GM12878 (cell line): ENCODE measurements around the gene GOLIM4. TPM values are rescaled to one million over a fixed set of nuclear protein-coding genes. Genes with fewer than 3 reads are reported as not detected.
A peak's percentile ranks its signal among the peaks of the same experiment; 100 is the strongest.

Experiments
- ATAC-seq: fragments of 200-7000 bp; cut with Tn5 transposase; 3 replicates; pipeline ENCODE4 v1.9.1; 2020; ENCODE audit warnings: mild to moderate bottlenecking, moderate library complexity
- BruUV-seq: library from RNA; stranded (reverse); fragments of 400-500 nt; replicated peaks from 2 replicates; lab custom pipeline; 2021; lab: Mats Ljungman, UMichigan
- CTCF ChIA-PET: fragments of 300-600 bp; sonication (Branson Sonifier 250); formaldehyde crosslinking; extraction: SDS; loops from one replicate; lab custom pipeline; 2021; ENCODE audit warnings: inconsistent platforms; lab: Yijun Ruan, JAX
- POLR2A ChIA-PET: fragments of 350-600 bp; formaldehyde crosslinking; extraction: SDS; loops from one replicate; lab custom pipeline; 2021; ENCODE audit warnings: inconsistent platforms; lab: Charles Lee
- RAD21 ChIA-PET: fragments of 300-600 bp; sonication (Branson Sonifier 250); formaldehyde crosslinking; loops from one replicate; lab custom pipeline; 2023; ENCODE audit warnings: antibody characterized with exemption; ENCODE audit not compliant: unreplicated experiment; lab: Charles Lee
- SMC1A ChIA-PET: fragments of 300-600 bp; sonication (Branson Sonifier 250); formaldehyde crosslinking; loops from one replicate; lab custom pipeline; 2023; ENCODE audit not compliant: unreplicated experiment, uncharacterized antibody; lab: Charles Lee
- DNase-seq: peaks from one replicate; pipeline ENCODE4 v3.0.0-alpha.2; 2011; ENCODE audit warnings: low read depth, low spot score
- FAIRE-seq: peaks from 3 replicates; lab custom pipeline; 2011; peaks lifted over from hg19 to GRCh38; lab: Jason Lieb, UNC
- H2AFZ ChIP-seq: 2 replicates; pipeline ENCODE4 v1.6.0; 2011; ENCODE audit warnings: low read depth, low read length, control low read depth; ENCODE audit not compliant: control insufficient read depth
- H3K27ac ChIP-seq: 2 replicates; pipeline ENCODE4 v1.5.1; 2011; ENCODE audit warnings: control low read depth; ENCODE audit not compliant: control insufficient read depth, insufficient read depth
- H3K27me3 ChIP-seq, 2 experiments: replicated peaks in 1 of 2; 2 replicates each; pipeline versions ENCODE4 v1.6.0 to v1.6.1; 2011; ENCODE audit warnings: low read length in 1 of 2; ENCODE audit not compliant: control insufficient read depth in 2 of 2, insufficient read depth in 2 of 2
- H3K36me3 ChIP-seq, 2 experiments: 2 replicates each; pipeline ENCODE4 v1.5.1; 2011; ENCODE audit warnings: low read length in 1 of 2; ENCODE audit not compliant: control insufficient read depth in 2 of 2, insufficient read depth in 2 of 2
- H3K4me1 ChIP-seq: 2 replicates; pipeline ENCODE4 v1.6.1; 2011; ENCODE audit warnings: mild to moderate bottlenecking, low read length, moderate library complexity, mixed read lengths; ENCODE audit not compliant: control insufficient read depth, insufficient read depth
- H3K4me2 ChIP-seq: 2 replicates; pipeline ENCODE4 v1.6.0; 2011; ENCODE audit warnings: control low read depth; ENCODE audit not compliant: control insufficient read depth, insufficient read depth
- H3K4me3 ChIP-seq: fragments of 200-600 bp; sonication (generic); 2 replicates; pipeline ENCODE4 v1.5.1; 2016
- H3K79me2 ChIP-seq: 2 replicates; pipeline ENCODE4 v1.6.0; 2011; ENCODE audit warnings: low read length; ENCODE audit not compliant: control insufficient read depth, insufficient read depth
- H3K9ac ChIP-seq: 2 replicates; pipeline ENCODE4 v1.8.0; 2011; ENCODE audit warnings: low read length, control low read depth, mixed read lengths; ENCODE audit not compliant: control insufficient read depth, insufficient read depth
- H3K9me3 ChIP-seq: replicated peaks from 3 replicates; pipeline ENCODE4 v1.5.1; 2011; ENCODE audit warnings: mild to moderate bottlenecking, low read length; ENCODE audit not compliant: control insufficient read depth, insufficient read depth
- H4K20me1 ChIP-seq: 2 replicates; pipeline ENCODE4 v1.6.0; 2011; ENCODE audit not compliant: control insufficient read depth, insufficient read depth
- BHLHE40 ChIP-seq, 2 experiments: fragments of 450-650 bp in 1 of 2; IDR thresholded peaks; 2 replicates each; pipeline ENCODE4 v1.6.1; 2011 to 2017; ENCODE audit warnings: low read depth in 2 of 2, borderline replicate concordance in 1 of 2, improper control_type of control experiment in 1 of 2, low read length in 1 of 2, mild to moderate bottlenecking in 1 of 2
- CBX5 ChIP-seq: sonication (generic); IDR thresholded peaks from 2 replicates; pipeline ENCODE4 v1.6.1; 2016; ENCODE audit warnings: low read depth, moderate library complexity, mild to moderate bottlenecking, inconsistent platforms
- CHD4 ChIP-seq: fragments of 200-600 bp; sonication (generic); IDR thresholded peaks from 2 replicates; pipeline ENCODE4 v1.6.1; 2016; ENCODE audit warnings: mild to moderate bottlenecking
- DPF2 ChIP-seq: fragments of 450-650 bp; IDR thresholded peaks from 2 replicates; pipeline ENCODE4 v1.6.1; 2017; ENCODE audit warnings: mild to moderate bottlenecking
- EP300 ChIP-seq, 2 experiments: fragments of 150-350 bp in 1 of 2; IDR thresholded peaks; 2 replicates each; pipeline ENCODE4 v1.6.1; 2011 to 2012; ENCODE audit warnings: low read depth in 2 of 2, low read length in 2 of 2, borderline replicate concordance in 1 of 2, improper control_type of control experiment in 1 of 2, inconsistent platforms in 1 of 2; ENCODE audit not compliant: control insufficient read depth in 1 of 2
- EZH2 ChIP-seq: IDR thresholded peaks from 2 replicates; pipeline ENCODE4 v1.6.1; 2012; ENCODE audit warnings: low read depth, mild to moderate bottlenecking, control low read depth, inconsistent platforms, low read length, borderline replicate concordance; ENCODE audit not compliant: control insufficient read depth
- MXI1 ChIP-seq: fragments of 150-350 bp; IDR thresholded peaks from 2 replicates; pipeline ENCODE4 v1.6.1; 2011; ENCODE audit warnings: low read depth, mild to moderate bottlenecking, inconsistent platforms, low read length, improper control_type of control experiment
- PAX5 ChIP-seq: IDR thresholded peaks from 2 replicates; pipeline ENCODE4 v1.6.1; 2011; ENCODE audit warnings: low read depth, low read length, borderline replicate concordance
- PML ChIP-seq: IDR thresholded peaks from 2 replicates; pipeline ENCODE4 v1.6.1; 2012; ENCODE audit warnings: low read length, inconsistent platforms
- RFX5 ChIP-seq: IDR thresholded peaks from 2 replicates; pipeline ENCODE4 v1.6.1; 2011; ENCODE audit warnings: low read depth, low read length, improper control_type of control experiment
- WRNIP1 ChIP-seq: IDR thresholded peaks from 2 replicates; pipeline ENCODE4 v1.6.1; 2011; ENCODE audit warnings: low read depth, low read length, improper control_type of control experiment, borderline replicate concordance
- WGBS: methylation state at CpG from one replicate; pipeline ENCODE4 v1.1.6; 2016; ENCODE audit warnings: low lambda C conversion rate; ENCODE audit not compliant: insufficient replicate concordance, insufficient coverage; ENCODE audit errors: missing lambda C conversion rate; 5-methylcytosine and 5-hydroxymethylcytosine counted together
- in situ Hi-C: fragments of 300-500 bp; cut with MboI; formaldehyde crosslinking; loops from 9 replicates; pipeline ENCODE4 v1.14.3; 2018; ENCODE audit warnings: mixed read lengths
- intact Hi-C: fragments of 100-400 bp; cut with micrococcal nuclease; formaldehyde crosslinking; loops from one replicate; pipeline ENCODE4 v1.14.2; 2022; ENCODE audit not compliant: unreplicated experiment
- polyA plus RNA-seq, 11 experiments: library from polyadenylated mRNA; depleted of rRNA in 4 of 11; unstranded in 6 of 11; stranded (reverse) in 5 of 11; fragments of >200 nt; fragmentation: Nextera tagmentation in 4 of 11; fragmentation: Illumina TruSeq in 1 of 11; extraction: Ambion mirVana in 4 of 11; extraction: Trizol in 1 of 11; gene quantifications; 1 replicate in 1 of 11; 2 replicates in 10 of 11; pipeline versions ENCODE4 v1.2.1 to v1.2.3, GENCODE V29; 2011 to 2016; ENCODE audit warnings: inconsistent platforms in 2 of 11, missing spikeins in 2 of 11, low read depth in 1 of 11
- total RNA-seq, 4 experiments: library from RNA; depleted of rRNA in 3 of 4; stranded (reverse); fragments of >200 nt in 3 of 4; fragmentation: Illumina TruSeq in 1 of 4; extraction: Trizol in 1 of 4; gene quantifications; 2 replicates each; pipeline versions ENCODE4 v1.2.1 to v1.2.3, GENCODE V29; 2013 to 2021
- TF ChIP-seq, protein P1 (sequence below): IDR thresholded peaks from 2 replicates; pipeline ENCODE4 v1.6.1; 2011; ENCODE audit warnings: mild to moderate bottlenecking, low read depth, low read length, moderate library complexity; ENCODE audit not compliant: insufficient replicate concordance

GOLIM4 gene
- total and polyA plus RNA-seq, 10 of the 15 experiments (the other 5 are each of a cell fraction or from before 2014, with no cell fraction given): 11.1 to 32.4 (median 19.3) TPM

GRCh38 chr3:168062679-168063078 lies 33.0 kb downstream of the GOLIM4 start:
- in situ Hi-C loops: no loop called here
- H3K4me1 ChIP-seq: peaks cover 10% of the 10 kb centered on the region
- no peak overlapping the region for H3K9ac ChIP-seq
- DNase-seq (no peak), FAIRE-seq (peak; percentile 27), ATAC-seq (no peak)
- intact Hi-C loops: no loop called here
- H3K79me2 ChIP-seq: peaks cover 16% of the 10 kb centered on the region
- CTCF ChIA-PET: interaction anchor here (0.7 to 4.4 kb wide), 8 partner anchors 10 to 103 kb away, joined by 3 to 35 read pairs (median 12); no protein-coding TSS in a partner anchor
- H3K4me2 ChIP-seq: no peak overlapping the region
- H3K9me3 ChIP-seq: no peaks in the 10 kb centered on the region
- SMC1A ChIA-PET: interaction anchor here (1.1 to 7.1 kb wide), 10 partner anchors 10 to 103 kb away, joined by 3 to 67 read pairs (median 13); no protein-coding TSS in a partner anchor
- H3K27me3 ChIP-seq: no peaks in the 10 kb centered on the region
- WGBS: 98% methylated on average over 6 of the region's 6 CpGs
- BruUV-seq: no TSS peak
- POLR2A ChIA-PET: interaction anchor here (0.6 to 1.6 kb wide), 2 partner anchors 19 to 29 kb away, joined by 3 read pairs; no protein-coding TSS in a partner anchor
- no peaks in the 10 kb centered on the region for H3K36me3 ChIP-seq
- no peak overlapping the region for H3K27ac ChIP-seq
- no peaks in the 10 kb centered on the region for H4K20me1 ChIP-seq
- RAD21 ChIA-PET: interaction anchor here (1.6 to 3.2 kb wide), 4 partner anchors 10 to 103 kb away, joined by 5 to 19 read pairs (median 11); no protein-coding TSS in a partner anchor
- H2AFZ ChIP-seq: no peak overlapping the region
- no peak overlapping the region for H3K4me3 ChIP-seq
- TF ChIP-seq EZH2: no peak
- no peak for TF ChIP-seq CHD4
- TF ChIP-seq DPF2: no peak
- TF ChIP-seq BHLHE40 (IDR thresholded peaks at IDR 0.05; ENCODE audit: borderline replicate concordance in 1 of 2, low read depth in 2 of 2, low read length in 1 of 2): no peak
- no peak for TF ChIP-seq MXI1
- TF ChIP-seq, protein P1, sequence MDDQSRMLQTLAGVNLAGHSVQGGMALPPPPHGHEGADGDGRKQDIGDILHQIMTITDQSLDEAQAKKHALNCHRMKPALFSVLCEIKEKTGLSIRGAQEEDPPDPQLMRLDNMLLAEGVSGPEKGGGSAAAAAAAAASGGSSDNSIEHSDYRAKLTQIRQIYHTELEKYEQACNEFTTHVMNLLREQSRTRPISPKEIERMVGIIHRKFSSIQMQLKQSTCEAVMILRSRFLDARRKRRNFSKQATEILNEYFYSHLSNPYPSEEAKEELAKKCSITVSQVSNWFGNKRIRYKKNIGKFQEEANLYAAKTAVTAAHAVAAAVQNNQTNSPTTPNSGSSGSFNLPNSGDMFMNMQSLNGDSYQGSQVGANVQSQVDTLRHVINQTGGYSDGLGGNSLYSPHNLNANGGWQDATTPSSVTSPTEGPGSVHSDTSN: no peak
- TF ChIP-seq WRNIP1: no peak
- no peak for TF ChIP-seq PAX5
- TF ChIP-seq RFX5: no peak
- no peak for TF ChIP-seq PML
- no peak for TF ChIP-seq CBX5
- no peak for TF ChIP-seq EP300 (IDR thresholded peaks at IDR 0.05; ENCODE audit: borderline replicate concordance in 1 of 2, control insufficient read depth in 1 of 2, low read depth in 2 of 2, low read length in 2 of 2)
